ENCODE measurements around the gene ALDH16A1. TPM values are rescaled to one million over a fixed set of nuclear protein-coding genes. Genes with fewer than 3 reads are reported as not detected.

The ALDH16A1 gene
- total RNA-seq, 4 donors from 2014 or later = 26.6 to 47.2 (median 42.6) TPM

- TF ChIP-seq POLR2A (IDR thresholded peaks at IDR 0.05) = no peak
- TF ChIP-seq, protein P1, sequence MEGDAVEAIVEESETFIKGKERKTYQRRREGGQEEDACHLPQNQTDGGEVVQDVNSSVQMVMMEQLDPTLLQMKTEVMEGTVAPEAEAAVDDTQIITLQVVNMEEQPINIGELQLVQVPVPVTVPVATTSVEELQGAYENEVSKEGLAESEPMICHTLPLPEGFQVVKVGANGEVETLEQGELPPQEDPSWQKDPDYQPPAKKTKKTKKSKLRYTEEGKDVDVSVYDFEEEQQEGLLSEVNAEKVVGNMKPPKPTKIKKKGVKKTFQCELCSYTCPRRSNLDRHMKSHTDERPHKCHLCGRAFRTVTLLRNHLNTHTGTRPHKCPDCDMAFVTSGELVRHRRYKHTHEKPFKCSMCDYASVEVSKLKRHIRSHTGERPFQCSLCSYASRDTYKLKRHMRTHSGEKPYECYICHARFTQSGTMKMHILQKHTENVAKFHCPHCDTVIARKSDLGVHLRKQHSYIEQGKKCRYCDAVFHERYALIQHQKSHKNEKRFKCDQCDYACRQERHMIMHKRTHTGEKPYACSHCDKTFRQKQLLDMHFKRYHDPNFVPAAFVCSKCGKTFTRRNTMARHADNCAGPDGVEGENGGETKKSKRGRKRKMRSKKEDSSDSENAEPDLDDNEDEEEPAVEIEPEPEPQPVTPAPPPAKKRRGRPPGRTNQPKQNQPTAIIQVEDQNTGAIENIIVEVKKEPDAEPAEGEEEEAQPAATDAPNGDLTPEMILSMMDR (IDR thresholded peaks at IDR 0.05) = no peak
- intact Hi-C loops (cut with DNase I; ENCODE audit: low total_unique reads) = no loop called here
- 93% methylated on average over 39 of the region's 39 CpGs for WGBS, 2 donors
- H3K4me3 ChIP-seq (ENCODE audit: low read depth, poor library complexity, severe bottlenecking) = no peak overlapping the region
- DNase-seq (ENCODE audit: low spot score in 2 of 2) = no peak
Measured at GRCh38 chr19:49463960-49464740, 11.1 kb downstream of the ALDH16A1 start.

GRCh38 chr19:49465371-49465770 is 12.3 kb downstream of the ALDH16A1 start:
- WGBS, 2 donors = 91 to 97% methylated on average over 3 of the region's 3 CpGs
- no peak overlapping the region for H3K4me3 ChIP-seq (ENCODE audit: low read depth, poor library complexity, severe bottlenecking)
- intact Hi-C loops (cut with DNase I; ENCODE audit: low total_unique reads) = no loop called here
- DNase-seq (ENCODE audit: low spot score in 2 of 2) = no peak
- TF ChIP-seq POLR2A (IDR thresholded peaks at IDR 0.05) = no peak
- TF ChIP-seq, protein P1 (IDR thresholded peaks at IDR 0.05) = no peak

GRCh38 chr19:49468199-49468598 is 15.2 kb downstream of the ALDH16A1 start:
- intact Hi-C loops (cut with DNase I; ENCODE audit: low total_unique reads) = no loop called here
- no peak for TF ChIP-seq POLR2A (IDR thresholded peaks at IDR 0.05)
- TF ChIP-seq, protein P1 (IDR thresholded peaks at IDR 0.05) = no peak
- DNase-seq (ENCODE audit: low spot score in 2 of 2) = peak in 1 of 2 donors; percentile 60
- 35 to 73% methylated on average over 19 of the region's 19 CpGs for WGBS, 2 donors
- H3K4me3 ChIP-seq (ENCODE audit: low read depth, poor library complexity, severe bottlenecking) = no peak overlapping the region

- 15 to 20% methylated on average over 15 of the region's 15 CpGs for WGBS, 2 donors
- intact Hi-C loops (cut with DNase I; ENCODE audit: low total_unique reads) = no loop called here
- TF ChIP-seq, protein P1 (IDR thresholded peaks at IDR 0.05) = no peak
- TF ChIP-seq POLR2A (IDR thresholded peaks at IDR 0.05) = no peak
- peak; percentile 95 for DNase-seq (ENCODE audit: low spot score in 2 of 2)
- no peak overlapping the region for H3K4me3 ChIP-seq (ENCODE audit: low read depth, poor library complexity, severe bottlenecking)
Measured at GRCh38 chr19:49468746-49469447, 15.9 kb downstream of the ALDH16A1 start.

GRCh38 chr19:49469828-49470614 is 17.0 kb downstream of the ALDH16A1 start:
- no peak for TF ChIP-seq POLR2A (IDR thresholded peaks at IDR 0.05)
- TF ChIP-seq, protein P1 (IDR thresholded peaks at IDR 0.05) = no peak
- H3K4me3 ChIP-seq (ENCODE audit: low read depth, poor library complexity, severe bottlenecking) = no peak overlapping the region
- intact Hi-C loops (cut with DNase I; ENCODE audit: low total_unique reads) = no loop called here
- DNase-seq (ENCODE audit: low spot score in 2 of 2) = no peak
- 68 to 80% methylated on average over 23 to 24 of the region's 25 CpGs for WGBS, 2 donors
